NCI-H146 treated with DMSO at 0.1 percent for 48 hours (cell line): Measurements from ENCODE around the gene TMEM208.

ENCODE experiments used
- DNase-seq: peaks from one replicate; lab custom pipeline; 2025; ENCODE audit not compliant: unreplicated experiment; lab: John Stamatoyannopoulos, UW

TMEM208 gene

DNA sequence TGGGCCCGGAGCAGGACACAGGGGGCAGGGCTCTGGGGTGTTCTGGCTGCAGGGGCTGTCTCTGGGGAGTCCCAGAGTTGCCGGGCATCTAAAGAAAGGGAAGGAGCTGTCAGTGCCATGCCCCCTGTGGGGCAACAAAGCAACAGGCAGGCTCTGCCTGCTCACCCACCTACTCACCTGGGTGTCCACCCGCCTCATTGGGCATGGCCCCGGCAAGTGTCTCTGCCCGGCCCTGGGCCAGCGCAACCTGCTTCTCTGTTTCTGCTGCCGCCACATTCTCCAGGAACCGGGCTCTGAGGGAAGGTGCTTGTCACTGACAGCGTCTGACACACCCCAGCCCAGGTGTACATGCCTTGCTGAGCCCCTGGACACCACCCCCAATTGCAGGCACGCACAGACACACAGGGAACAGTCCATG lies 7.3 kb downstream of the TMEM208 start:
- no peak for DNase-seq

DNA sequence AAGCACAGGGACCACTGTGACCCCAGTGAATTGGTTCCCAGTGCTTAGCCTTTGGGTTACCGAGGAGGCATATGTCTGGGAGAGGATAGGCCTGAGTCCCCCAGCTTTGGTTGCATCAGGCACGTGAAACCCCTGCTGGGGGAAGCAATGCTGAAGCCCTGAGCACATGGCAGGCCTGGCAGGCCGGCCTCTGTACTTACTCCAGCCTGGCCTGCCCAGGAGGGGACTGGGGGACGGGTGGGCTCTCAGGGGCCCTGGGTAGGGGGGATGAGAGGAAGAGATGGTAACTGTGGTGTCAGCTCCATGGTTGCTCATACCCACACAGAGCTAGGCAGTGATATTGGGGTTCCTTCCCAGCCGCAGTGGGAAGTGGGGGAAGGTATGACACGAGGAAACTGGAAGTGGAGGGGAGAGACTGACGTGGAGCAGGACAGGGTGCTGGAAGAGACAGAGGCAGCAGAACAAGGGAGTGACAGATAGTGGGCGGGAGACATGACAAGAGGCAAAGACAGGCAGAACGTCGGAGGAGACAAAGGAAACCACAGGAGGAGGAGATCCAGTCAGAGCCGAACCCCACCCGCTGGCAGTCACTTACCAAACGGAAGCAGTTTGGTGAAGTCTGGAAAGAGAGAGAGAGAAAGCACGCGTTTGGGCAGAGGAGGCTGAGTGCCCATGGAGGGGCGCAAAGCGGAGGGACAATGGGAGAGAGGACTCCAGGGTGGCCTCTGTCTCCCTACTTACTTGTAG lies 9.1 kb downstream of the TMEM208 start:
- no peak for DNase-seq

DNA sequence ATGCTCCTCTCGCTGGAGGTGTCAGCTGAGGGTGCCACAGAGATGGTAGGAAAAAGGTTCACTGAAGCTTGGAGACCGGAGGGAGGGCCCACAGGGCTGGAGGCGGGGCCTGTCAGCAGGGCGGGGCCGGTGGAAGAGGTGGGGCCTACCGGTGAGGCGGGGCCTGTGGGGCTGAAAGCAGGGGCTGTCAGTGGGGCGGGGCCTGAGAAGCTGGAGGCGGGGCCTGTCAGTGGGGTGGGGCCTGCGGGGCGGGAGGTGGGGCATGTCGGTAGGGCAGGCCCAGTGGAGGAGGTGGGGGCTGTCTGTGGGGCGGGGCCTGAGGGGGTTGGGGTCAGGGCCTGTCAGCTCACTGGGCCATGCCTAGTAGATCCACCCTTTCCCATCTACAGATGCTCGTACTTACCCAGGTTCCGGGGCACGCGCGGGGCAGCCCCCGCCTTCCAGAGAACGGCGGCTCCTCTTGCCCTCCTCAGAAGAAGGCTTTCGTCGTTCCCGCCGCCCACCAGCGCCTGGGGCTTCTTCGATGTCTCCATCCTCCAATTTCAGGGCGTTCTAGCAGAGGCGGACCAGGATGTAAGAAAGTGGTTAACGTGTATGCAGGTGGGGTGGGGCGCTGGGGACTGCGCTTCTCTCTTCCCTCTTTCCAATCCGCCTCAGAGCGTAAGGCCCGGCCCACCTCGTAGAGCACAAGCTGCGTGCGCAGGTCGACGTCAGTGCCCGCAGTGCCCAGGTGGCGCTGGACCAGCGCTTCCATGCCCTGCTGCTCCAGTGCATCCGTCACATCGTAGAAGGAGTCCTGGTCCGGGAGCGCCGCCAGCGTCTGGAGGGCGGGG lies 9.8 kb downstream of the TMEM208 start:
- DNase-seq: no peak

DNA sequence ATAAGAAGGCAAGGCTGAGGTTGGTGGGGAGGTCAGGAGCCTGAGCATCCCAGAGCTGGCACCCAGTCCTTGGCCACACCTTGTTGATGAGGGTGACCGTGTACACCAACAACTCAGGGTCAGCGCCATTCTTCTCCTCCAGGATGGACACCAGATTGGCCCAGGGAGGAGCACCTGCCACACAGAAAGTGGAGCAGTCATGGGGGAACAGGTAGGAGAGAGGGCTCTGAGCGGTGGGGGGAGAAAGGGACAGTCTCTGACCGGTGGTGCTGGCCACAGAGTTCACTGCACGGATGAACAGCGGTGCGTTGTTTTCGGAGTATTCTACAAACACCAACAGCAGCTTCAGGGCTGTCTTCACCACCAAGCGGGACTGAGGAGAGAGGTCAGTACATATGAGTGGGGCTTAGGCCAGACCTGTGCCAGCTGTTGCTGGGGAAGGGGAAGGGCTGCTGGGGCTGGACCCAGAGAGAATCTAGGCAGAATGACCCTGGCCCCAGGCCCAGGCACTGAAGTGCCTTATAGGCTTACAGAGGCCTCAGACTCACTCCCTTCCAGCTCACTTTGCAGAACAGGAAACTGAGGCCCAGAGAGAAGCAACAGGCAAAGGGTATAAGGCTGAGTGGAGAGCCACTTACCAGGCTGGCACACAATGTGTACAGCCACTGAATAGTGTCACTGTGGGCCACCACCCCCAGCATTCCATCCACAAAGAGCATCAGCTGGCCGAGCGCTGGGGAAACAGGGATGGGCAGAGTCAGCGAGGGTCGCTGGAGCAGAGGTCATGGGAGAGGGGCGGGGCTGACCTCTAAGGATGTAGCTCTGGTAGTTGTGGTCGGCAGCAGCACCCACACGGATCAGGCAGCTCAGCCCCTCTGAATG lies 10.7 kb downstream of the TMEM208 start:
- no peak for DNase-seq

DNA sequence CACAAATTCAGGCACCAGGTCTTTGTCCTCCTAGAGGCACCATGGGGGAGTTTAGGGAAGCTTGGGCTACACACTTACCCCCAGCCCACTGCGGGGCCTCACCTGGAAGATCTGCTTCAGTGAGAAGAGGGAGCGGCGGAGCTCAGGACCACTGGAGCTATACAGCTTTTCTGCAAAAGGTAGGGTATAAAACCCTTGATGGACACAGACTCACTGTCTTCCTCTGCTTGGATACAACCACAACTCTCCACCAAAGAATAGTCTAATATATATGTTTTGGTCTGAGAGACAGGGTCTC lies 11.3 kb downstream of the TMEM208 start:
- no peak for DNase-seq

DNA sequence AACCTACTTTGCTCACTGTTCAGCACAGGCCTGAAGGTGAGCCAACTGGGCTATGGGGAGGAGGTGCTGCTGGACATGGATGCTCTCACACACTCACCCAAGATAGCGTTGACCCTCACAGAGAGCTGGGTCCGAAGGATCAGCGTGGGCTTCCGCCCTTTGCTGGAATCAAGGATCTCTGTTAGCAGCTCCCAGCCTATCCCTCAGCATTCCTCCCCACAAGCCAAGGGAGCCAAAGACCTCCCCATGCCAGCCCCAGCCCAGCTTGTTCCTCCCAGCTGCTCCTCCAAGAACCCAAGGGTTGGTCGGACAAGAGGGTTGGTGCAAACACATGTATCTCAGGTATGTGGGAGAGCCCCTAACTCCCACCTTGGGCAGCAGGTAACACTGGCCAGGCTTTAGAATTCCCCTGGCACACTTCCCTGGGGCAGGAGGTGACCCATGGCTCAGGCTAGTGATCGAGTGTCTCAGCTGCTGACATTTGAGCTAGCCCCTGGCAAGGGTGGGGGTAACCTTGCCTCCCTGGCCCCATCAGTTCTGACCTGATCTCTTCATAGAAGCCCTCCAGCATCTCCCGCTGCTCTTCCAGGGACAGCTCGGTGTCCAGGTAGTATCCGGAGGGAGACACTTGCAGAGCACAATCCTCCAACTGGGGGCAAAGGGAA lies 12.0 kb downstream of the TMEM208 start:
- DNase-seq: no peak

DNA sequence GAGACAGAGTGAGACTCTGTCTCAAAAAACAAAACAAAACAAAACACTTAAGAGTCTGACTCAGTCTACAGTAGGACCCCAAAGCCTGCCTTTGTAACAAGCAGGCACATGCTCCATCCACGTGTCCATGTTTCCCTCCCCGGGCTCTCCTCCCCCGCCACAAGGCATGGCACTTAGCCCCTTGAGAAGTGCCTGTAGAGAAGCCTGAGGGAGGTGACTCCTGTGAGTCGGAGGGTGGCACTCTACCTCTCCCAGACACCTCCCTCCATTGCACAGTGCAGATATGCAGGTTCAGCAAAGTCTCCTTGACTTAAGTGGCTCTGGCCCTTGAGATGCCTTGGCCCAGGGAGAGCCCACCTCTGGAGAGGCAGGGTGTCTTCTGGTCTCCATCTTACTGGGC lies 13.6 kb downstream of the TMEM208 start:
- DNase-seq: no peak

DNA sequence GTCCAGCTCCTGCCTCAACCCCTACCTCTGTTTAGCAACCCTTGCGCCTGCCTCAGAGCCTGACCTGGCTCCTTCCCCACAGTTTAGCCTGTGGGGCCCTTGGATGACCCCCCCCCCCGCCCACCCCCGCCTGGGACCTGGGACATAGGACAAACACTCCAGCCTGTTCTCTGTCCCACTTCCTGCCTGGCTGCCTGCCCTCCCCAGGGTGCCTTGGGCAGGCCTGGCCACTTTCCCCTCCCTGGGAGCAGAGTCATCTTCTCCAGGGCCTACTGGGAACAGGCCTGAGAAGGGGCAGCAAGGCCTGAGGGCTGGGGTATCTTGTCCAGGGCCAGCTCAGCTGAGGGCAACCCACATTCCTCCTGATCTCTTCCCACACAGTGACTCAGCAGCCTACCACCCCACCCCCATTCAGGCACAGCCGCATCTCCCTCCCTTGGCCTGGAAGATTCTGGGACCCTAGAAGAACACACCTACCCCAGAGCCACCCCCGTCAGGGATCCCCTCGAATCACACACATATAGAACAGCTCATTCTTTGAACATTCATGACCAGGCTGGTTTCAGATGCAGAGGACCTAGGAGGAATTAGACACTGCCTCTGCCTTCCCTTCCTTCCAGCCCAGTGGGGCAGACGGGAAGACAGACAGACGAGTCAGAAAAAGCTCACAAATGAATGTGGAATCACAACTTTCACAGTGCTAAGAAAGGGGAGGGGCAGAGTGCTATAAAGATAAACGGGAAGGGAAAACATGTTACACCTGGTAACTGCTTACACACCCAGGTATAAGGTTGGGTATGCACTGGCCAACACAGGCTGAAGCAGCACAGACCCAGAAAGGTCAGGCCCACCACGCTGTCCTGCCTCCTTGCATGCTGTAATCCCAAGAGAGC lies 14.3 kb downstream of the TMEM208 start:
- no peak for DNase-seq

DNA sequence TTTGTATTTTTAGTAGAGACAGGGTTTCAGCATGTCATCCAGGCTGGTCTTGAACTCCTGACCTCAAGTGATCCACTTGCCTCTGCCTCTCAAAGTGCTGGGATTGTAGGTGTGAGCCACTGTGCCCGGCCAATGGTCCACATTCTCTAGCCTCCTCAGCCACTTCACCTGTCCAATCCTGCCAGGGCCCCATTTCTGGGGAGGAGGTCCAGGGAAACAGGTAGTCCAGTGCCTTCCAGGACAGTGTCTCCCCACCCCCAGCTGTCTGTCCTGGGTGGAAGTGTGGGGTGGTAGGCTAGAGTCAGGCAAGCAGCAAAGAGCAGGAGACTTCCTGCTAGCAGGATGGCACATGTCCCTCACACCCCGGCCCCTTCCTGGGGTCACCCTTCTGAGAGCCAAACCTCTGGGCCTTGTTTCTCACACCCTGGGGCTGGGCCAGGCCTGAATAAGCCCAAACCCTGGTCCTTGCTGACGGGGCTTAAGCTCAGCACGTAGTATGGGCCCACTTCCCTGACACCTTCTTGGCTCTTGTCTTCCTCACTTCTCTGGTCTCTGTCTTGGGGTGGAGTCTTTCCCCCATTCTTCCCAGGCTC lies 15.3 kb downstream of the TMEM208 start:
- DNase-seq: no peak

DNA sequence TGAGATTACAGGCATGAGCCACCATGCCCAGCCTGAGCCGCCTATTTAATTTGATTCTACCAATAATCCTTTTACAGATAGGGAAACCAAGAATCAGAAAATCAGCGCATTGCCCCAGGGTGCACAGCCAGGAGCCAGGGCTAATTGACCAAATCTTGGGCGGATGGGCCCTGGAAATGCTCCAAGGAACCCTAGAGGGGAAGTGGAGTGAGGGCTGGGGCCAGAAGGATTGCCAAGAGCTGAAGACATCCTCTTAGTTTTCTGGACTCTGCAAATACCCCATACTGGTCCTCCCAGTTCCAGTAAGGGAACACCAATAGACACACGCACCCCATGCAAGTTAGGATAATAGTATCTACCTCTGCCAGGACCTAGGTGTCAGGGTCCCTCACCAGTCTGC lies 16.6 kb downstream of the TMEM208 start:
- DNase-seq: no peak

DNA sequence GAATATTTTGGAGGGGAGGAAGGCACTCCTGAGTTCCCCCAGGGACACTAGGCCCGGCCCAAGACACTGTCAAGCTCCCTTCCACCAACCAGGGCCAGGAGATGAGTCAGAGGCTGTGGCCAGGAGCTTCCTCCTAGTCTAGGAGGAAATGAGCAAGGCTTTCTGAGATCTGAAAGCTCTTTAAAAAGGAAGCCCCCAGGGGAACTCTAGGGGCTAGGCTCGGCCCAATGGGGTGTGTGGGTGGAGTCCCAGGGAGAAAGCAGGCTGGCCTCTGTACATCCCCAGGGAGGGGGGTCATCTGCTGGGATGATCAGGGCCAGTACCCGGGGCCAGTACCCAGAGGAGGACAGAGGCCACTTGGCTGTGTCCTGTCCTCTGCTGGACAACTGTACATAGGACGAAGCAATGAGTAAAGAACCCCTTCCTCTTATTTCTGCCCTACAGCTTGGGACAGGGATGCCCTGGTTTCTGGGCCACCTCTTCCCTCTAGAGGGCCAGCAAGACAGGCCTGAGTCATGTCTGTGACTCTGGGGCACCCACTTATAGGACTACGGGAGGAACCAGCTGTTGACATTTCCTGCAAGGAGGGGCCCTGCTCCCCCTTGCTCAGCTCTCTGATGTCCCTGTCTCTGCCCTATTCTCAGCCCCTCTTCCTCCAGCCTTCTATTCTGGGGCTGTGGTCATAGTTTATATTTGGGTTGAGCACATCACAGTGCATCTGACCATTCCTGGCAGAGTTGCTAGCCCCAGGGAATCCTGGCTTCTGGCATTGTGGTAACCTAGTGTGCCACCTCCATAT lies 17.7 kb downstream of the TMEM208 start:
- DNase-seq: no peak

DNA sequence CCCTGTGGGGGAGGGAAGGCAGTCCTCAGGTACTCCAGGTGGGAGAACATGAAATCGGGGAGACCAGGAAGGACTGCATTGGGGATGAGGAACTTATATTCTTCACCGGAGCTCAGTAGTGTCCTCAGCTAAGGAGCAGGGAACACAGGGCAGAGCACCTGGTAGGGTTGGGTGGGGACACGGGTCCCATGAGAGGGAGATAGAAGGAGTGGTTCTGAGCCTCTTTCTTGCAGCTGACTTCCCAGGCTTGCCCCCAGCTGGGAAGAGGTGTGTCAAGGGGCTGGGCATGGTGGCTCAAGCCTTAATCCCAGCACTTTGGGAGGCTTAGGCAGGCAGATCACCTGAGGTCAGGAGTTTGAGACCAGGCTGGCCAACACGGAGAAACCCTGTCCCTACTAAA lies 18.3 kb downstream of the TMEM208 start:
- DNase-seq: no peak

DNA sequence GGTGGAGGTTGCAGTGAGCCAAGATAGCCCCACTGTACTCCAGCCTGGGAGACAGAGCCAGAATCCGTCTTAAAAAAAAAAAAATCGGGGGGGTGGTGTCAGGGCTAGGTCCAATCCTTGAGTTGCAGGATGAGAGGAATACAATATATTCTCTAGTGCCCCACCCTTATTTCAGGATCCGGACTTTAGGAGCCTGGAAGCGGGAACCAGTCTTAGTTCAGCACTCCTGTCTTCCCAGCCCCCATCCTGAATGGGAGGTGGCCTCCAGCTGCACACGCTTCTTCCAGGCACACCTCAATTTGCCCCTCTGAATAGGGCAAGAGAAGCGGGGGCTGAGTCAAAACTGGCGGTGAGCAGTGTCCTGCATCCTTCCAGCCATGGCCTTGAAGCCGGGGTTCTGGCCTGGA lies 18.7 kb downstream of the TMEM208 start:
- DNase-seq: no peak

DNA sequence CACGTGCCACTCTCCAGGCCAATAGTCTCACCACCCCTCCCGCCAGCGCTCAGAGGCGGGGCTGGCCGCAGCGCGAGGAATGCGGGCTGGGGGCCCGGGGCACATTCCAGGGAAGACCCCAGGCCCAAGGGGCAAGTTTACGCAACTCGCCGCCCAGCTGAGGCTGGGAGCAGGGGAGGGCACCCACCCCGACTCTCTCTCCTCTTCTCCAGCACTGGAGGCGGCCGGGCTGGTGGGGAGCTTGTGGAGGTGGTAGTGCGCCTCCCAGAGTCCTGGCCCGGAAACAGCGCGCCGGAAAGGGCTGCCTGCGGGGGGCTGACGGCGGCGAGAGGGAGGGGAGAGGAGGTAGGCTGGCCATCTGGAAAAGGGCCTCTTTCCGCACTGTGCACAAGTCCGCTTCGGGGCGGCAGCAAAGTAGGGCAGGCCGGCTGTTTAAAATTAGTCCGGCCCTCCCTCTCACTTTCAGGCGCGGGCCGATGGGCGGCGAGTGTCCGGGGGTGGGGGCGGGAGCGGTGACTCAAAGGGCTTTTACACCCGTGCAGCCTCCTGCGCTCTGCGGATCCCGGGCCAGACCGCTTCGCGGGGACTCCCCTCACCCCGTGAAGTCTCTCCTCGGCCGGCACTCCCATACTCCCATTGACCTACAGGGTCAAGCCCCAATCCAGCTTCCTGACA lies 19.3 kb downstream of the TMEM208 start:
- peak; percentile 32 for DNase-seq

DNA sequence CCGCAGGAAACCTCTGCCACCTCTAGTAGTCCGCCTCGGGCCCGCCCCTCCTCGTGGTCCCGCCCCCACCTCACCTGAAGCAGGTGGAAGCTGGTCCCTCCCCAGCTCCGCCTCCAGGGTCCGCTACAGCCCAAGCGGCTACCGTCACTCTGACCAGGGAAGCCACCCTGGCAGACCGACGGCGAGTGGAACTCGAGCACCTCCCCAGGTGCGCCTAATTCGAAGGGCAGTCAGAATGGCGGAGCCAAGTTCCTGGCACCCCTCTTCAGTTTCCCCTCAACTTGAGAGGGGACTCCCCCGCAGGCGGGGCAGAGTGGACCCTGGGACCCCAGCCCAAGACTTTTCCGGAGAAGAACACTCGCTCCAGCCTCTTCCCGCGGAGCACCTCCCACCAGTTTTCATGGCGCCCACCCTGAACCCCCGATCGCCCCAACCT lies 19.8 kb downstream of the TMEM208 start:
- DNase-seq: peak; percentile 65

DNA sequence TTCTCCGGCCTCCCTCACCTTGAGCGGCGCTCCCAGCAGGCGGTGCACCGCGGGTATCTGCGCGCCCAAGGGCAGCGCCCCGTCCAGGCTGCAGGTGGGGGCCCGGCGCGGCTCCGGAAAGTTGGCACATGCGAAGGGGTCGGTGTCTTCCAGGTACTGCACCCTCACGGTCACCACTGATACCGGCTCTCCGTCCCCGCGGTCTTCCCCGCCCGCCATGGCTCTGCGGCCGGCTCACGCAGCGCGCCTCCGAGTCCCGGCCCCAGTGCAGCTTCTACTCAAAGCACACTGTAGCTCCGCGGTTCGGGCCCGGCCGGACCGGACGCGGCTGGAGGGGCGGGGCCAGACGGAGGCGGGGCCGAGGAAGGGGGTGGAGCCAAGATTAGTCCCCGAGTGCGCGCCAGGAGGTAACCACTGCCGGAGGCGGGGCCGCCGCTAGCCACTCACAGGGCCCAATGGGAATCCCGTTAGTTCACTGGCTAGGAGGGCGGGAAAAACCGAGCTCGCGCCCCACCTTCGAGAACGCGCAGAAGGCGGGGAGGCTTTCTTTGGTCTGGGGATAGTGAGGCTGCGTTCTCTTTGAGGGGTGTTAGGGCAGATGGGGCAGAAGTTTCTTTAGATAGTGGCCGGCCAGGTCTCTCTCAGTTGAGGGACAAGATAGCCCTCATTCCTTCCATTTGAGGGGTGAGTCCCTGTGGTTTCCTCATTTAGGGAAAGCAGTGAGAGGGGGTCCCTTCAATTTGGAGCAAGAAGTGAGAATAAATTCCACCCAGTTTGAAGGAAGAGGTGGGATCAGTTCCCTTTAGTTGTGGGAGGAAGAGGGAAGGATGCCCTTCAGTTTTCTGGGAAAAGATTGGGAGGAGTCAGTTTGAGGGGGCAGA lies 20.5 kb downstream of the TMEM208 start, which contains the start of gene FHOD1:
FHOD1 (minus strand) TSS at position 290 of the 881 bp plus-strand sequence; CDS start at position 219, 71 bp downstream.
- DNase-seq: peak; percentile 81

DNA sequence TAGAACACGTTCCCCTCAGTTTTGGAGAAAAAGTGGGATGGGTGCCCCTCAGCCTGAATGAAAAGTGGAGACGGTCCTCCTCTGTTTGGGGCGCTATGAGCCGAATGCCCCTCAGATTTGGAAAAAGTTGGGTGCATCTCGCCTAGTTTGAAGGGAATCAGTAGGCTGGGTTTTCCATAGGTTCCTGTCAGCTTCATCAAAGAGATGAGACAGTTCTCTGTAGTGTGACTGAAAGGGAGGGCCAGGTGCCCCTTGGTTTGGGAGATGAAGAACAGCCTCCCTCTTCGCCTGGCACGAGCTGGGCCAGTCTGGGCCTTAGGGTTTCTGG lies 21.1 kb downstream of the TMEM208 start:
- no peak for DNase-seq
